ENCODE data around the gene GPR161. TPM values are rescaled to one million over a fixed set of nuclear protein-coding genes. Genes with fewer than 3 reads are reported as not detected.

Gene GPR161
- total and polyA plus RNA-seq, 2 donors (not counting 1 experiment from before 2014, with no cell fraction given), result 10.2 to 18.7 TPM

GRCh38 chr1:168150283-168150682, 13.6 kb upstream of the GPR161 start:
- Histone ChIP-seq H3K4me3 (replicated peaks in 1 of 4; ENCODE audit: control extremely low read depth in 1 of 4, insufficient read depth in 1 of 4, low read depth in 3 of 4, low read length in 4 of 4) (no peak overlapping the region), H3K4me2 (ENCODE audit: extremely low read depth, insufficient read depth, low read length) (no peak overlapping the region), H3K27ac (ENCODE audit: insufficient read depth, low read length) (no peak overlapping the region), H3K36me3 (ENCODE audit: control insufficient read depth, insufficient read depth, low read length) (no peaks in the 10 kb centered on the region), H3K27me3 (ENCODE audit: control insufficient read depth, insufficient read depth, low read length) (no peaks in the 10 kb centered on the region), H3K9me3 (ENCODE audit: control insufficient read depth, insufficient read depth, low read depth, low read length) (no peaks in the 10 kb centered on the region), H3K79me2 (ENCODE audit: control insufficient read depth, insufficient read depth, low read length) (no peaks in the 10 kb centered on the region), H2AFZ (ENCODE audit: low read length) (no peak overlapping the region), H4K20me1 (ENCODE audit: control insufficient read depth, extremely low read depth, insufficient read depth, low read length) (no peaks in the 10 kb centered on the region), H3K4me1 (ENCODE audit: control insufficient read depth, extremely low read depth, insufficient read depth, low read length) (no peaks in the 10 kb centered on the region), H3K9ac (ENCODE audit: insufficient read depth, low read length) (no peak overlapping the region)
- TF ChIP-seq CTCF (conservative IDR thresholded peaks at IDR 0.05 in 1 of 2, IDR thresholded peaks at IDR 0.05 in 1 of 2; ENCODE audit: low read depth in 1 of 2, low read length in 2 of 2), result no peak
- TF ChIP-seq EZH2 (IDR thresholded peaks at IDR 0.05; ENCODE audit: low read length, missing control alignments), result no peak
- no peak for DNase-seq (ENCODE audit: low read depth in 2 of 2)

GRCh38 chr1:168148916-168149315, 12.2 kb upstream of the GPR161 start:
- no peak overlapping the region for H3K4me2 ChIP-seq (ENCODE audit: extremely low read depth, insufficient read depth, low read length)
- no peaks in the 10 kb centered on the region for H4K20me1 ChIP-seq (ENCODE audit: control insufficient read depth, extremely low read depth, insufficient read depth, low read length)
- H2AFZ ChIP-seq (ENCODE audit: low read length), result peak overlapping the region; percentile 47
- H3K9ac ChIP-seq (ENCODE audit: insufficient read depth, low read length), result no peak overlapping the region
- no peaks in the 10 kb centered on the region for H3K4me1 ChIP-seq (ENCODE audit: control insufficient read depth, extremely low read depth, insufficient read depth, low read length)
- H3K9me3 ChIP-seq (ENCODE audit: control insufficient read depth, insufficient read depth, low read depth, low read length), result no peaks in the 10 kb centered on the region
- DNase-seq (ENCODE audit: low read depth in 2 of 2), result peak in 1 of 2 donors; percentile 33
- no peaks in the 10 kb centered on the region for H3K36me3 ChIP-seq (ENCODE audit: control insufficient read depth, insufficient read depth, low read length)
- H3K79me2 ChIP-seq (ENCODE audit: control insufficient read depth, insufficient read depth, low read length), result no peaks in the 10 kb centered on the region
- H3K4me3 ChIP-seq (replicated peaks in 1 of 4; ENCODE audit: control extremely low read depth in 1 of 4, insufficient read depth in 1 of 4, low read depth in 3 of 4, low read length in 4 of 4), result no peak overlapping the region
- no peak overlapping the region for H3K27ac ChIP-seq (ENCODE audit: insufficient read depth, low read length)
- TF ChIP-seq EZH2 (IDR thresholded peaks at IDR 0.05; ENCODE audit: low read length, missing control alignments), result no peak
- no peak for TF ChIP-seq CTCF (conservative IDR thresholded peaks at IDR 0.05 in 1 of 2, IDR thresholded peaks at IDR 0.05 in 1 of 2; ENCODE audit: low read depth in 1 of 2, low read length in 2 of 2)
- H3K27me3 ChIP-seq (ENCODE audit: control insufficient read depth, insufficient read depth, low read length), result no peaks in the 10 kb centered on the region

GRCh38 chr1:168146626-168147025, 9.9 kb upstream of the GPR161 start:
- H3K36me3 ChIP-seq (ENCODE audit: control insufficient read depth, insufficient read depth, low read length), result no peaks in the 10 kb centered on the region
- H2AFZ ChIP-seq (ENCODE audit: low read length), result no peak overlapping the region
- no peak overlapping the region for H3K9ac ChIP-seq (ENCODE audit: insufficient read depth, low read length)
- no peak overlapping the region for H3K27ac ChIP-seq (ENCODE audit: insufficient read depth, low read length)
- TF ChIP-seq CTCF (conservative IDR thresholded peaks at IDR 0.05 in 1 of 2, IDR thresholded peaks at IDR 0.05 in 1 of 2; ENCODE audit: low read depth in 1 of 2, low read length in 2 of 2) (no peak), EZH2 (IDR thresholded peaks at IDR 0.05; ENCODE audit: low read length, missing control alignments) (no peak)
- peak in 1 of 2 donors; percentile 37 for DNase-seq (ENCODE audit: low read depth in 2 of 2)
- H4K20me1 ChIP-seq (ENCODE audit: control insufficient read depth, extremely low read depth, insufficient read depth, low read length), result no peaks in the 10 kb centered on the region
- no peaks in the 10 kb centered on the region for H3K79me2 ChIP-seq (ENCODE audit: control insufficient read depth, insufficient read depth, low read length)
- no peaks in the 10 kb centered on the region for H3K4me1 ChIP-seq (ENCODE audit: control insufficient read depth, extremely low read depth, insufficient read depth, low read length)
- H3K9me3 ChIP-seq (ENCODE audit: control insufficient read depth, insufficient read depth, low read depth, low read length), result no peaks in the 10 kb centered on the region
- no peak overlapping the region for H3K4me2 ChIP-seq (ENCODE audit: extremely low read depth, insufficient read depth, low read length)
- no peaks in the 10 kb centered on the region for H3K27me3 ChIP-seq (ENCODE audit: control insufficient read depth, insufficient read depth, low read length)
- H3K4me3 ChIP-seq (replicated peaks in 1 of 4; ENCODE audit: control extremely low read depth in 1 of 4, insufficient read depth in 1 of 4, low read depth in 3 of 4, low read length in 4 of 4), result no peak overlapping the region
